GM23338 (cell line): ENCODE results near the gene FAM53A.

ENCODE experiments used
- CREB1 ChIP-seq: fragments of 250-450 bp; sonication (Bioruptor Pico); IDR thresholded peaks from 2 replicates; pipeline ENCODE4 v1.5.0; 2020; ENCODE audit warnings: low read depth, mild to moderate bottlenecking, moderate library complexity
- EZH2 ChIP-seq: fragments of 200-600 bp; sonication (generic); IDR thresholded peaks from one replicate; pipeline ENCODE4 v1.8.0; 2017; ENCODE audit warnings: antibody characterized with exemption, mild to moderate bottlenecking, low read depth; ENCODE audit not compliant: unreplicated experiment
- EZH2phosphoT487 ChIP-seq: fragments of 200-600 bp; sonication (generic); IDR thresholded peaks from one replicate; pipeline ENCODE4 v1.8.1; 2018; ENCODE audit warnings: antibody characterized with exemption; ENCODE audit not compliant: unreplicated experiment
- POLR2AphosphoS5 ChIP-seq: IDR thresholded peaks from 2 replicates; pipeline ENCODE4 v1.6.1; 2016; ENCODE audit warnings: antibody characterized with exemption, low read depth
- STAT1 ChIP-seq: IDR thresholded peaks from one replicate; pipeline ENCODE4 v1.6.1; 2016; ENCODE audit warnings: antibody characterized with exemption; ENCODE audit not compliant: unreplicated experiment
- ZNF331 ChIP-seq: fragments of 250-450 bp; sonication (Bioruptor Pico); IDR thresholded peaks from 2 replicates; pipeline ENCODE4 v1.5.0; 2020; ENCODE audit warnings: low read depth, mild to moderate bottlenecking, moderate library complexity
- TF ChIP-seq, protein P1 (sequence below): IDR thresholded peaks from 2 replicates; pipeline ENCODE4 v1.6.1; 2016; ENCODE audit warnings: antibody characterized with exemption
- TF ChIP-seq, protein P2 (sequence below), 2 experiments: fragments of 200-600 bp in 1 of 2; sonication (generic) in 1 of 2; conservative IDR thresholded peaks; 2 replicates each; pipeline versions ENCODE4 v1.5.1 to v1.6.1; 2016 to 2017; ENCODE audit warnings: antibody characterized with exemption in 2 of 2, low read depth in 2 of 2, mild to moderate bottlenecking in 2 of 2, moderate library complexity in 1 of 2
- TF ChIP-seq, protein P3 (sequence below): IDR thresholded peaks from one replicate; pipeline ENCODE4 v1.6.1; 2018; ENCODE audit warnings: antibody characterized with exemption; ENCODE audit not compliant: unreplicated experiment

DNA sequence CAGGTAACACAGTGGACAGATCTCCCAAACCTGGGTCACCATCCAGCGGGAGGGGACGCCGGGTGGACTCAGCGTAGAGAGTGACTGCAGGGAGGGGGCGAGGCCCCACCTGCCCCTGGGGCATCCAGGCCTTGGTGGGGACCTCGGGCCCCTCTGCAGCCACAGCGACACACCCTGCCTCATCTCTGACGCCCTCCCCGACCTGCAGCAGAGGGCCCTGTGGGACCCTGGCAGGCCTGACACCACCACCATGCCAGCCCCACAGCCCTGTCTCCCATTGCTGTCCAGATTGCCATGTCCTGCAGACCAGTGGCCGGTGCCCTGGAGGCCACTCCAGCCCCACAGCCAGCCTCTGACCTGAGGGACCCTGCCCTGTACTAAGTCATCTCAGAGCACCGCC lies 45.2 kb downstream of the FAM53A start:
- no peak for TF ChIP-seq EZH2phosphoT487
- TF ChIP-seq, protein P1, sequence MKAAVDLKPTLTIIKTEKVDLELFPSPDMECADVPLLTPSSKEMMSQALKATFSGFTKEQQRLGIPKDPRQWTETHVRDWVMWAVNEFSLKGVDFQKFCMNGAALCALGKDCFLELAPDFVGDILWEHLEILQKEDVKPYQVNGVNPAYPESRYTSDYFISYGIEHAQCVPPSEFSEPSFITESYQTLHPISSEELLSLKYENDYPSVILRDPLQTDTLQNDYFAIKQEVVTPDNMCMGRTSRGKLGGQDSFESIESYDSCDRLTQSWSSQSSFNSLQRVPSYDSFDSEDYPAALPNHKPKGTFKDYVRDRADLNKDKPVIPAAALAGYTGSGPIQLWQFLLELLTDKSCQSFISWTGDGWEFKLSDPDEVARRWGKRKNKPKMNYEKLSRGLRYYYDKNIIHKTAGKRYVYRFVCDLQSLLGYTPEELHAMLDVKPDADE = no peak
- TF ChIP-seq, protein P2, sequence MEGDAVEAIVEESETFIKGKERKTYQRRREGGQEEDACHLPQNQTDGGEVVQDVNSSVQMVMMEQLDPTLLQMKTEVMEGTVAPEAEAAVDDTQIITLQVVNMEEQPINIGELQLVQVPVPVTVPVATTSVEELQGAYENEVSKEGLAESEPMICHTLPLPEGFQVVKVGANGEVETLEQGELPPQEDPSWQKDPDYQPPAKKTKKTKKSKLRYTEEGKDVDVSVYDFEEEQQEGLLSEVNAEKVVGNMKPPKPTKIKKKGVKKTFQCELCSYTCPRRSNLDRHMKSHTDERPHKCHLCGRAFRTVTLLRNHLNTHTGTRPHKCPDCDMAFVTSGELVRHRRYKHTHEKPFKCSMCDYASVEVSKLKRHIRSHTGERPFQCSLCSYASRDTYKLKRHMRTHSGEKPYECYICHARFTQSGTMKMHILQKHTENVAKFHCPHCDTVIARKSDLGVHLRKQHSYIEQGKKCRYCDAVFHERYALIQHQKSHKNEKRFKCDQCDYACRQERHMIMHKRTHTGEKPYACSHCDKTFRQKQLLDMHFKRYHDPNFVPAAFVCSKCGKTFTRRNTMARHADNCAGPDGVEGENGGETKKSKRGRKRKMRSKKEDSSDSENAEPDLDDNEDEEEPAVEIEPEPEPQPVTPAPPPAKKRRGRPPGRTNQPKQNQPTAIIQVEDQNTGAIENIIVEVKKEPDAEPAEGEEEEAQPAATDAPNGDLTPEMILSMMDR (conservative IDR thresholded peaks at IDR 0.05; ENCODE audit: low read depth in 2 of 2) = no peak
- TF ChIP-seq EZH2 = no peak
- no peak for TF ChIP-seq POLR2AphosphoS5
- TF ChIP-seq ZNF331 (CRISPR knock-in tag) = no peak
- TF ChIP-seq, protein P3, sequence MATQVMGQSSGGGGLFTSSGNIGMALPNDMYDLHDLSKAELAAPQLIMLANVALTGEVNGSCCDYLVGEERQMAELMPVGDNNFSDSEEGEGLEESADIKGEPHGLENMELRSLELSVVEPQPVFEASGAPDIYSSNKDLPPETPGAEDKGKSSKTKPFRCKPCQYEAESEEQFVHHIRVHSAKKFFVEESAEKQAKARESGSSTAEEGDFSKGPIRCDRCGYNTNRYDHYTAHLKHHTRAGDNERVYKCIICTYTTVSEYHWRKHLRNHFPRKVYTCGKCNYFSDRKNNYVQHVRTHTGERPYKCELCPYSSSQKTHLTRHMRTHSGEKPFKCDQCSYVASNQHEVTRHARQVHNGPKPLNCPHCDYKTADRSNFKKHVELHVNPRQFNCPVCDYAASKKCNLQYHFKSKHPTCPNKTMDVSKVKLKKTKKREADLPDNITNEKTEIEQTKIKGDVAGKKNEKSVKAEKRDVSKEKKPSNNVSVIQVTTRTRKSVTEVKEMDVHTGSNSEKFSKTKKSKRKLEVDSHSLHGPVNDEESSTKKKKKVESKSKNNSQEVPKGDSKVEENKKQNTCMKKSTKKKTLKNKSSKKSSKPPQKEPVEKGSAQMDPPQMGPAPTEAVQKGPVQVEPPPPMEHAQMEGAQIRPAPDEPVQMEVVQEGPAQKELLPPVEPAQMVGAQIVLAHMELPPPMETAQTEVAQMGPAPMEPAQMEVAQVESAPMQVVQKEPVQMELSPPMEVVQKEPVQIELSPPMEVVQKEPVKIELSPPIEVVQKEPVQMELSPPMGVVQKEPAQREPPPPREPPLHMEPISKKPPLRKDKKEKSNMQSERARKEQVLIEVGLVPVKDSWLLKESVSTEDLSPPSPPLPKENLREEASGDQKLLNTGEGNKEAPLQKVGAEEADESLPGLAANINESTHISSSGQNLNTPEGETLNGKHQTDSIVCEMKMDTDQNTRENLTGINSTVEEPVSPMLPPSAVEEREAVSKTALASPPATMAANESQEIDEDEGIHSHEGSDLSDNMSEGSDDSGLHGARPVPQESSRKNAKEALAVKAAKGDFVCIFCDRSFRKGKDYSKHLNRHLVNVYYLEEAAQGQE = no peak
- no peak for TF ChIP-seq STAT1
- TF ChIP-seq CREB1 (CRISPR knock-in tag) = no peak
